SK-N-SH treated with all-trans-retinoic acid at 6 μM for 48 hours (cell line): ENCODE data around the gene CTSK.

Experiments
- ARNTL ChIP-seq: fragments of 450-650 bp; formaldehyde crosslinking; IDR thresholded peaks from 2 replicates; pipeline ENCODE4 v1.5.0; 2020; ENCODE audit warnings: low read depth, mild to moderate bottlenecking, moderate library complexity, borderline replicate concordance
- CREB5 ChIP-seq: fragments of 250-450 bp; sonication (Bioruptor Pico); IDR thresholded peaks from 2 replicates; pipeline ENCODE4 v1.5.1; 2020; ENCODE audit warnings: low read depth, mild to moderate bottlenecking, moderate library complexity
- CSRNP3 ChIP-seq: fragments of 250-450 bp; sonication (Bioruptor Pico); IDR thresholded peaks from 2 replicates; pipeline ENCODE4 v1.5.1; 2021; ENCODE audit warnings: mild to moderate bottlenecking, moderate library complexity
- PATZ1 ChIP-seq: fragments of 250-450 bp; sonication (Bioruptor Pico); IDR thresholded peaks from 2 replicates; pipeline ENCODE4 v1.8.0; 2020; ENCODE audit warnings: mild to moderate bottlenecking, moderate library complexity, borderline replicate concordance
- POU6F1 ChIP-seq: fragments of 250-450 bp; sonication (Bioruptor Pico); IDR thresholded peaks from 2 replicates; pipeline ENCODE4 v1.8.0; 2021; ENCODE audit warnings: low read depth, mild to moderate bottlenecking, moderate library complexity, borderline replicate concordance
- RARB ChIP-seq: fragments of 250-450 bp; sonication (Bioruptor Pico); IDR thresholded peaks from 2 replicates; pipeline ENCODE4 v1.8.0; 2021; ENCODE audit warnings: mild to moderate bottlenecking, moderate library complexity
- ZFP3 ChIP-seq: fragments of 250-450 bp; sonication (Bioruptor Pico); IDR thresholded peaks from 2 replicates; pipeline ENCODE4 v1.5.0; 2020; ENCODE audit warnings: mild to moderate bottlenecking, moderate library complexity
- ZFP30 ChIP-seq: fragments of 450-650 bp; formaldehyde crosslinking; IDR thresholded peaks from 2 replicates; pipeline ENCODE4 v1.5.0; 2022; ENCODE audit warnings: mild to moderate bottlenecking, moderate library complexity
- ZNF70 ChIP-seq: fragments of 450-650 bp; formaldehyde crosslinking; IDR thresholded peaks from 2 replicates; pipeline ENCODE4 v1.5.0; 2020; ENCODE audit warnings: mild to moderate bottlenecking, moderate library complexity

GRCh38 chr1:150796374-150796773, 11.7 kb downstream of the CTSK start:
- TF ChIP-seq ZFP30 (CRISPR knock-in tag) (no peak), CSRNP3 (CRISPR knock-in tag) (no peak), RARB (CRISPR knock-in tag) (no peak), ARNTL (CRISPR knock-in tag) (no peak), ZNF70 (CRISPR knock-in tag) (no peak), ZFP3 (no peak), CREB5 (CRISPR knock-in tag) (no peak), POU6F1 (CRISPR knock-in tag) (no peak), PATZ1 (CRISPR knock-in tag) (no peak)
